HepG2 (cell line): Measurements from ENCODE around the gene PTGER3.

Experiments
- ARHGAP35 ChIP-seq: sonication (generic); formaldehyde crosslinking; IDR thresholded peaks from 2 replicates; pipeline ENCODE4 v1.9.0; 2022; ENCODE audit warnings: mild to moderate bottlenecking, inconsistent platforms, moderate library complexity, missing genetic modification reagents, borderline replicate concordance
- HMG20A ChIP-seq: IDR thresholded peaks from 2 replicates; pipeline ENCODE4 v1.6.1; 2016; ENCODE audit warnings: borderline replicate concordance
- IRX3 ChIP-seq: sonication (generic); formaldehyde crosslinking; IDR thresholded peaks from 2 replicates; pipeline ENCODE4 v1.8.1; 2023; ENCODE audit warnings: mild to moderate bottlenecking, low read depth, missing genetic modification reagents, borderline replicate concordance
- NR2F2 ChIP-seq: IDR thresholded peaks from 2 replicates; pipeline ENCODE4 v1.6.1; 2012; ENCODE audit warnings: low read depth, inconsistent platforms, borderline replicate concordance
- RAD21 ChIP-seq: fragments of 450-650 bp; formaldehyde crosslinking; IDR thresholded peaks from 2 replicates; pipeline ENCODE4 v1.5.0; 2020; ENCODE audit warnings: mild to moderate bottlenecking
- ZFP36 ChIP-seq: fragments of 150-350 bp; IDR thresholded peaks from 2 replicates; pipeline ENCODE4 v1.6.1; 2018; ENCODE audit warnings: borderline replicate concordance, low read length, low read depth; ENCODE audit not compliant: partially characterized antibody
- ZFP41 ChIP-seq: sonication (generic); formaldehyde crosslinking; IDR thresholded peaks from 2 replicates; pipeline ENCODE4 v1.4.0; 2020; ENCODE audit warnings: mild to moderate bottlenecking, missing genetic modification reagents, borderline replicate concordance
- ZNF501 ChIP-seq: sonication (generic); formaldehyde crosslinking; IDR thresholded peaks from 2 replicates; pipeline ENCODE4 v1.5.1; 2020; ENCODE audit warnings: mild to moderate bottlenecking, moderate library complexity, missing genetic modification reagents
- ZNF772 ChIP-seq: sonication (generic); formaldehyde crosslinking; IDR thresholded peaks from 2 replicates; pipeline ENCODE4 v1.5.0; 2020; ENCODE audit warnings: mild to moderate bottlenecking, missing genetic modification reagents
- TF ChIP-seq, protein P1 (sequence below): sonication (generic); formaldehyde crosslinking; IDR thresholded peaks from 2 replicates; pipeline ENCODE4 v1.4.0; 2020; ENCODE audit warnings: missing genetic modification reagents, borderline replicate concordance
- TF ChIP-seq, protein P2 (sequence below): sonication (generic); formaldehyde crosslinking; conservative IDR thresholded peaks from 2 replicates; pipeline ENCODE4 v1.8.0; 2022; ENCODE audit warnings: mild to moderate bottlenecking, moderate library complexity, missing genetic modification reagents

DNA sequence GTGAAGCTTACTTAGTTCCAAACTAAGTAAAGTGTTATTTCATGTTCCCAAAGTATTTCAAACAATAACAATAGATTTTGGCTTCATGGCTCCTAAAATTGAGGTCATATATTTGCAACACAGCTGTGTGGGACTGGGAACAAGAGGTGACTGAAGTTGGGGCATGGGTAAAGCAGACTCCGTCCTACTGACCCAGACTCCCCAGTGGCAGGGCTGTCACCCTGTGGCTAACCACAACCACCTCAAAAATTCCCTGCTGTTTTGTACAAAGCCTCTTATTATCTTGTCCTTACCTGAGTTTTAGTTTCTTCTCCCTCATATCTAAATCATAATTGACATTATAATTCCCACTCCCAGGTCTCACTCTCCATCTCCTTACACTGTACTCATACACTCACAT lies 117.6 kb downstream of the PTGER3 start:
- TF ChIP-seq ZFP36 = no peak
- TF ChIP-seq, protein P1, sequence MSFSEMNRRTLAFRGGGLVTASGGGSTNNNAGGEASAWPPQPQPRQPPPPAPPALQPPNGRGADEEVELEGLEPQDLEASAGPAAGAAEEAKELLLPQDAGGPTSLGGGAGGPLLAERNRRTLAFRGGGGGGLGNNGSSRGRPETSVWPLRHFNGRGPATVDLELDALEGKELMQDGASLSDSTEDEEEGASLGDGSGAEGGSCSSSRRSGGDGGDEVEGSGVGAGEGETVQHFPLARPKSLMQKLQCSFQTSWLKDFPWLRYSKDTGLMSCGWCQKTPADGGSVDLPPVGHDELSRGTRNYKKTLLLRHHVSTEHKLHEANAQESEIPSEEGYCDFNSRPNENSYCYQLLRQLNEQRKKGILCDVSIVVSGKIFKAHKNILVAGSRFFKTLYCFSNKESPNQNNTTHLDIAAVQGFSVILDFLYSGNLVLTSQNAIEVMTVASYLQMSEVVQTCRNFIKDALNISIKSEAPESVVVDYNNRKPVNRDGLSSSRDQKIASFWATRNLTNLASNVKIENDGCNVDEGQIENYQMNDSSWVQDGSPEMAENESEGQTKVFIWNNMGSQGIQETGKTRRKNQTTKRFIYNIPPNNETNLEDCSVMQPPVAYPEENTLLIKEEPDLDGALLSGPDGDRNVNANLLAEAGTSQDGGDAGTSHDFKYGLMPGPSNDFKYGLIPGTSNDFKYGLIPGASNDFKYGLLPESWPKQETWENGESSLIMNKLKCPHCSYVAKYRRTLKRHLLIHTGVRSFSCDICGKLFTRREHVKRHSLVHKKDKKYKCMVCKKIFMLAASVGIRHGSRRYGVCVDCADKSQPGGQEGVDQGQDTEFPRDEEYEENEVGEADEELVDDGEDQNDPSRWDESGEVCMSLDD (CRISPR knock-in tag) = no peak
- TF ChIP-seq NR2F2 = no peak
- TF ChIP-seq, protein P2, sequence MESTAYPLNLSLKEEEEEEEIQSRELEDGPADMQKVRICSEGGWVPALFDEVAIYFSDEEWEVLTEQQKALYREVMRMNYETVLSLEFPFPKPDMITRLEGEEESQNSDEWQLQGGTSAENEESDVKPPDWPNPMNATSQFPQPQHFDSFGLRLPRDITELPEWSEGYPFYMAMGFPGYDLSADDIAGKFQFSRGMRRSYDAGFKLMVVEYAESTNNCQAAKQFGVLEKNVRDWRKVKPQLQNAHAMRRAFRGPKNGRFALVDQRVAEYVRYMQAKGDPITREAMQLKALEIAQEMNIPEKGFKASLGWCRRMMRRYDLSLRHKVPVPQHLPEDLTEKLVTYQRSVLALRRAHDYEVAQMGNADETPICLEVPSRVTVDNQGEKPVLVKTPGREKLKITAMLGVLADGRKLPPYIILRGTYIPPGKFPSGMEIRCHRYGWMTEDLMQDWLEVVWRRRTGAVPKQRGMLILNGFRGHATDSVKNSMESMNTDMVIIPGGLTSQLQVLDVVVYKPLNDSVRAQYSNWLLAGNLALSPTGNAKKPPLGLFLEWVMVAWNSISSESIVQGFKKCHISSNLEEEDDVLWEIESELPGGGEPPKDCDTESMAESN (CRISPR knock-in tag) = no peak
- TF ChIP-seq ARHGAP35 = no peak
- TF ChIP-seq ZFP41 (CRISPR knock-in tag) = no peak
- no peak for TF ChIP-seq ZNF772 (CRISPR knock-in tag)
- TF ChIP-seq HMG20A (CRISPR knock-in tag) = no peak
- TF ChIP-seq IRX3 (CRISPR knock-in tag) = no peak
- no peak for TF ChIP-seq RAD21
- TF ChIP-seq ZNF501 = no peak
